ENCODE measurements around the gene H3-3A. TPM values are rescaled to one million over a fixed set of nuclear protein-coding genes. Genes with fewer than 3 reads are reported as not detected.

H3-3A gene
- 100 to 1,000 TPM; 284 to 317 (median 305) TPM for total RNA-seq

DNA sequence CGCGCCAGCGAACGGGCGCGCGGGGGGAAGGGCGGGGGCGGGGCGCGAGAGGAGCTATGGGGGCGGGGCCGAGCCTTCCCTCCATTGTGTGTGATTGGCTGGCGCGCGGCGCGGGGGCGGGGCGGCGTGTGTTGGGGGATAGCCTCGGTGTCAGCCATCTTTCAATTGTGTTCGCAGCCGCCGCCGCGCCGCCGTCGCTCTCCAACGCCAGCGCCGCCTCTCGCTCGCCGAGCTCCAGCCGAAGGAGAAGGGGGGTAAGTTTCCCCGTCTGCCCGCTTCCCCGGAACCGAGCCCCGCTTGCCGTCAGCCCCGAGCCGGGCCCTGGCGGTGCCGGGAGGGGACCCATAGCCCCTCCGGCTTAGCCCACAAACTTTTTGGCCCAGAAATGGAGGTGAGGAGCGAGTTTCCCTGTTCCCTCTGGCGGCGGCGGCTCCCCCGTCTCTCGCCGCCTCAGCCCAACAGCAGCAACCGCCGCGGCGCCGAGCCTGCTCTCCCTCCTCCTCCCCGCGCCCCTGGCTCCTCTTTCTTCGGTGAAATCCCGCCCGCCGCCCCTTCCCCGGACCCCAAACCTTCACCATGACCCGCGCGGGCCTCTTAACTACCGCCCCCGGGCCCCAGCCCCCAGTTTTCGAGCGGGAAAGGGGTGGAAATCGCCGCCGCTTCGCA lies at the start of gene H3-3A:
Gene H3-3A (plus strand): TSS at position 159 of the 666 bp plus-strand sequence. CDS start 1,636 bp downstream, outside the sequence.
- ATAC-seq (ENCODE audit: low FRiP score) = peak; percentile 88
- TF ChIP-seq CTCF (IDR thresholded peaks at IDR 0.05) = no peak
- DNase-seq (ENCODE audit: low spot score) = peak; percentile 98

DNA sequence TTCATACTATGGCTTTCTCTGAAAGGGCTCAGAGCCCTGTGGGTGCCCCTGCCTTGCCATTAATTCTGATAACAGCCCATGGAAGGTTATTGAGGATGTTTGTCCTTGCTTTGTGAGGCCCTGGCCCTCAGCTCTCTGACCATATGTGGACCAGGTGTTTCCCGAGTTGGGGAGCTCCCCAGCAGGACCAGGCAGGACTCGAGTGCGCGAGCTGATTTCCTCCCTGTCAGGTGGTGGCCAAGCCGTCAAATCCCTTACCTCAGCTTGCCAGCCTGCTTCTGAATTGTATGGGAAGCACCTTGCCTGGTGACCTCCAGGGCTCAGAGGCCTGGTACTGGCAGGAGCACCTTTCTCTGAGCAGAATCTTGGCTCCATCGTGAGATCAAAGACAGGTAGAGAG lies 45.4 kb upstream of the H3-3A start:
- ATAC-seq (ENCODE audit: low FRiP score) (no peak), DNase-seq (ENCODE audit: low spot score) (no peak)
- no peak for TF ChIP-seq CTCF (IDR thresholded peaks at IDR 0.05)

DNA sequence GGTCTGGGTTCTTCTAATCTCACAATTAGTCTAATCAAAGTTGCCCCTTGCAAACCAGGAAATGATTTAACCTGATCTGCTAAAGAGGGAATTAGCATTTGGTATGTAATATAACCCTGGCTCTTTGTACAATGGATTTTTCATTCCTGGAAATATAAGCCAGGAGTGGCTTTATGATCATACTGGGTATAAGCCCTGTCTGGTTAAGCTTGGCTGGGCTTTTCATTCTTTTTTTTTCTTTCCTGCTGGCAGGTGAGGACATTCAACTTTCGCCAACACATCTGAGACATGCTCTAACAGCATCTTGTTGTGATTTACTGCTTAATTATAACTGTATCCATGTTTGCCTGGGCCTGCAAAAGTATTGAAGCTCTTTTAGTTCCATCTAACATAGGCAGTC lies 42.9 kb upstream of the H3-3A start:
- ATAC-seq (ENCODE audit: low FRiP score) = no peak

DNA sequence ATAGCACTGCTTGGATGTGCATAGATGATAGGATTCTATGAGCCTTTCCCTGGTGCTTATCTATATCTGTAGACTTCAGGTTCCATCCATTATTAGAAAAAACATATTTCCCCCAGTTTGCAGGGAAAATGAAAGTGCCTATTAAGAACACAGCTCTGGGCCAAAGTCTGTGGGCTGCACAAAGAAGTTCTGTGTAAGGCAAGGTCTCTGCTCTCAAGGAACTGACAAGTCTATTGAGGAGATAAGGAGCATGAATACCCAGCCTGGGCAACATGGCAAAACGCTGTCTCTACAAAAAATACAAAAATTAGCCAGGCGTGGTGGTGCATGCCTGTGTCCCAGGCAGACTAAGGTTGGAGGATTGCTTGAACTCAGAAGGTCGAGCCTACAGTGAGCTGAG lies 41.1 kb upstream of the H3-3A start:
- DNase-seq (ENCODE audit: low spot score) (no peak), ATAC-seq (ENCODE audit: low FRiP score) (no peak)
- TF ChIP-seq CTCF (IDR thresholded peaks at IDR 0.05) = no peak

More for the DNA sequence above, 42.9 kb upstream of the H3-3A start:
- TF ChIP-seq CTCF (IDR thresholded peaks at IDR 0.05) = no peak
- no peak for DNase-seq (ENCODE audit: low spot score)

- TF ChIP-seq CTCF (IDR thresholded peaks at IDR 0.05) = no peak
- DNase-seq (ENCODE audit: low spot score) (no peak), ATAC-seq (ENCODE audit: low FRiP score) (no peak)
Measured at GRCh38 chr1:226021801-226022200, 40.7 kb upstream of the H3-3A start.

DNA sequence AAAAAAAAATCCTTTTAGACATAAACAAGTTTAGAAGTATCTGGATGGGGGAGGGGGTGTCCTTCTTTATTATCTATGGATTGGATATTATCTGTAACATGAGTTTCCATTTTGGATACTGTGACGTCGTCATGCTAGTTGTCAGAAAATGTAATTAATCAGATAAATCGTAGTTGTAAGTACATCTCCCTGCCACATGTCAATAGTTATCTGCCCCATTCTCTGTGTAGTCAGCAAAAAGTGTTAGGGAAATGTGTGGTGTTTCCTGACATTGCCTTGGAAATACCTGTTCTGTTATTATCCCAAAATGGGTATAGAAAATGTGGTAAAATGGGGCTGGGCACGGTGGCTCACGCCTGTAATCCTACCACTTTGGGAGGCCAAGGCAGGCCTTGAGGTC lies 38.8 kb upstream of the H3-3A start:
- DNase-seq (ENCODE audit: low spot score) = no peak
- no peak for ATAC-seq (ENCODE audit: low FRiP score)
- no peak for TF ChIP-seq CTCF (IDR thresholded peaks at IDR 0.05)

- ATAC-seq (ENCODE audit: low FRiP score) (no peak), DNase-seq (ENCODE audit: low spot score) (no peak)
- no peak for TF ChIP-seq CTCF (IDR thresholded peaks at IDR 0.05)
Measured at GRCh38 chr1:226026833-226027232, 35.7 kb upstream of the H3-3A start.

Data from omental fat pad (tissue), 4 donors.